NB4 (cell line): ENCODE data around the gene LRRC31.

Experiments used
- POLR2A ChIP-seq: IDR thresholded peaks from 2 replicates; pipeline ENCODE4 v1.6.1; 2011; ENCODE audit warnings: mild to moderate bottlenecking; ENCODE audit not compliant: insufficient read length; ENCODE audit errors: extremely low read depth
- TF ChIP-seq, protein P1 (sequence below): IDR thresholded peaks from one replicate; pipeline ENCODE4 v1.5.1; 2012; ENCODE audit warnings: low read depth, low read length

DNA sequence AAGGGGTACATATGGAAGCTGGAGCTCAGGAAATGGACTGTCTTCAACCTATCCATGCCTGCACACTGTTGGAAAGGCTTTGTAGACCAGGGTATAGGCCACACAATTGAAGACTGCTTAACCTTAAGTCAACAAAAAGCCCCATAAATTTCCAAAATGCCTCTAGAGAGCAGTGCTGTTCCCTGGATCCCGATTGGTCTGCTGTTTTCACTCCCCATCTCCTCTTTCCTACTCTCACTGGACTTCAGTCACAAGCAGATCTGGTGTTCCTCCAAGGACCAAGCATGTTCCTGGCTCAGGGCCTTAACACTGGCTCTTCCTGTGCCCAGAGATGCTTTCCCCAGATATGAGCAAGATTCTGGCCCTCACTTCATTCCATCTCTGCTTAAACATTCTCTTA, 34.2 kb downstream of the LRRC31 start:
- TF ChIP-seq POLR2A, result no peak
- TF ChIP-seq, protein P1, sequence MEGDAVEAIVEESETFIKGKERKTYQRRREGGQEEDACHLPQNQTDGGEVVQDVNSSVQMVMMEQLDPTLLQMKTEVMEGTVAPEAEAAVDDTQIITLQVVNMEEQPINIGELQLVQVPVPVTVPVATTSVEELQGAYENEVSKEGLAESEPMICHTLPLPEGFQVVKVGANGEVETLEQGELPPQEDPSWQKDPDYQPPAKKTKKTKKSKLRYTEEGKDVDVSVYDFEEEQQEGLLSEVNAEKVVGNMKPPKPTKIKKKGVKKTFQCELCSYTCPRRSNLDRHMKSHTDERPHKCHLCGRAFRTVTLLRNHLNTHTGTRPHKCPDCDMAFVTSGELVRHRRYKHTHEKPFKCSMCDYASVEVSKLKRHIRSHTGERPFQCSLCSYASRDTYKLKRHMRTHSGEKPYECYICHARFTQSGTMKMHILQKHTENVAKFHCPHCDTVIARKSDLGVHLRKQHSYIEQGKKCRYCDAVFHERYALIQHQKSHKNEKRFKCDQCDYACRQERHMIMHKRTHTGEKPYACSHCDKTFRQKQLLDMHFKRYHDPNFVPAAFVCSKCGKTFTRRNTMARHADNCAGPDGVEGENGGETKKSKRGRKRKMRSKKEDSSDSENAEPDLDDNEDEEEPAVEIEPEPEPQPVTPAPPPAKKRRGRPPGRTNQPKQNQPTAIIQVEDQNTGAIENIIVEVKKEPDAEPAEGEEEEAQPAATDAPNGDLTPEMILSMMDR, result no peak
